ENCODE data around the gene AK9. TPM values are rescaled to one million over a fixed set of nuclear protein-coding genes. Genes with fewer than 3 reads are reported as not detected.

Gene AK9
- polyA plus RNA-seq, 1 of the 3 experiments (the other 2 are of a cell fraction) = 0.76 TPM

GRCh38 chr6:109493865-109494264 lies 197.1 kb downstream of the AK9 start:
- no peak for DNase-seq
- Histone ChIP-seq H4K20me1 (ENCODE audit: insufficient read depth) (no peaks in the 10 kb centered on the region), H3K4me2 (no peak overlapping the region), H3K36me3 (replicated peaks in 1 of 2; ENCODE audit: control insufficient read depth in 1 of 2, insufficient read depth in 2 of 2, low read length in 1 of 2) (no peaks in the 10 kb centered on the region), H3K4me1 (ENCODE audit: control insufficient read depth in 1 of 2, insufficient read depth in 2 of 2, low read depth in 1 of 2, low read length in 1 of 2) (no peaks in the 10 kb centered on the region), H3K9ac (no peak overlapping the region), H3K79me2 (ENCODE audit: insufficient read depth) (no peaks in the 10 kb centered on the region), H3F3A (replicated peaks; ENCODE audit: insufficient read depth) (no peaks in the 10 kb centered on the region), H3K4me3 (ENCODE audit: low read depth in 2 of 2, low read length in 1 of 2) (no peak overlapping the region), H3K27ac (ENCODE audit: low read depth in 2 of 2, low read length in 1 of 2) (no peak overlapping the region), H3K9me2 (no peaks in the 10 kb centered on the region), H3K27me3 (ENCODE audit: insufficient read depth) (no peaks in the 10 kb centered on the region; the same call in 1 of the 2 replicates), H3K9me3 (no peaks in the 10 kb centered on the region), H2AFZ (ENCODE audit: low read depth) (no peak overlapping the region)
- no peak for TF ChIP-seq MXI1 (IDR thresholded peaks at IDR 0.05; ENCODE audit: low read depth, low read length)
- no peak for TF ChIP-seq MEF2A (IDR thresholded peaks at IDR 0.05; ENCODE audit: borderline replicate concordance, low read depth)
- TF ChIP-seq TEAD4 (IDR thresholded peaks at IDR 0.05; ENCODE audit: borderline replicate concordance, insufficient read depth) = no peak
- no peak for TF ChIP-seq RCOR1 (IDR thresholded peaks at IDR 0.05; ENCODE audit: low read length)
- TF ChIP-seq REST (IDR thresholded peaks at IDR 0.05; ENCODE audit: low read depth, low read length) = no peak
- TF ChIP-seq POLR2AphosphoS5 (IDR thresholded peaks at IDR 0.05; ENCODE audit: low read depth, low read length) = no peak
- TF ChIP-seq ZBTB33 (IDR thresholded peaks at IDR 0.05; ENCODE audit: borderline replicate concordance, low read depth) = no peak
- no peak for TF ChIP-seq GABPA (IDR thresholded peaks at IDR 0.05; ENCODE audit: low read depth)
- TF ChIP-seq EZH2phosphoT487 (IDR thresholded peaks at IDR 0.05; ENCODE audit: borderline replicate concordance, low read depth) = no peak
- TF ChIP-seq MAX (IDR thresholded peaks at IDR 0.05; ENCODE audit: low read depth) = no peak
- TF ChIP-seq YY1 (IDR thresholded peaks at IDR 0.05; ENCODE audit: low read depth) = no peak
- no peak for TF ChIP-seq USF1 (IDR thresholded peaks at IDR 0.05; ENCODE audit: borderline replicate concordance, low read depth)
- TF ChIP-seq TCF12 (IDR thresholded peaks at IDR 0.05) = no peak
- TF ChIP-seq CTCF (IDR thresholded peaks at IDR 0.05) = no peak
- TF ChIP-seq RFX5 (IDR thresholded peaks at IDR 0.05; ENCODE audit: low read length) = no peak
- no peak for TF ChIP-seq CHD2 (IDR thresholded peaks at IDR 0.05; ENCODE audit: low read length, partially characterized antibody)
- TF ChIP-seq FOXM1 (IDR thresholded peaks at IDR 0.05; ENCODE audit: low read depth) = no peak
- TF ChIP-seq NFIC (IDR thresholded peaks at IDR 0.05; ENCODE audit: borderline replicate concordance) = no peak
- CTCF ChIA-PET = interaction anchor here (1.0 kb wide), 1 partner anchor 546 kb away, joined by 3 read pairs; no protein-coding TSS in a partner anchor
- 81% methylated on average over 1 of the region's 1 CpG for WGBS (ENCODE audit: low lambda C conversion rate)
- POLR2A ChIA-PET = no interaction called here
